Measurements from ENCODE around the gene GLI3. TPM values are rescaled to one million over a fixed set of nuclear protein-coding genes. Genes with fewer than 3 reads are reported as not detected.

GLI3 gene
- total RNA-seq, 1 donor from 2014 or later, result 5.5 TPM

DNA sequence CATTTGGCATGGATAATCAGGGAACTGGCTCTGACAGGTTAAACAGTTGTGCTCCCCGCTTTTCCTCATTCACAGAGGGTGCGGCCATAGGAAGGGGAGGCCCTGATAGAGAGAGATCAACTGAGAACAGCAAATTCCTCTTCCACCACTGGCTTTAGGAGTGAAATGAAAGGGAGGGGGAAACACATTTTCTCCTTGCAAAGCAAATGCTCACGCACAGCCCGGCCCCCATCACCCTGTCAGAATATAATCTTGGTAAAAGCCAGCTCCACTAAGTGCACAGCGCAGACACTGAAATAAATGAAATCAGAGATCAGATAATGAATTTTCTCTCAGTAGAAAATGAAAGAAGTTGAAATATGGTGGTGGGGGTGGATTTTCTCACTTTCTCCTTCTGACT, 187.2 kb downstream of the GLI3 start:
- TF ChIP-seq, protein P1, sequence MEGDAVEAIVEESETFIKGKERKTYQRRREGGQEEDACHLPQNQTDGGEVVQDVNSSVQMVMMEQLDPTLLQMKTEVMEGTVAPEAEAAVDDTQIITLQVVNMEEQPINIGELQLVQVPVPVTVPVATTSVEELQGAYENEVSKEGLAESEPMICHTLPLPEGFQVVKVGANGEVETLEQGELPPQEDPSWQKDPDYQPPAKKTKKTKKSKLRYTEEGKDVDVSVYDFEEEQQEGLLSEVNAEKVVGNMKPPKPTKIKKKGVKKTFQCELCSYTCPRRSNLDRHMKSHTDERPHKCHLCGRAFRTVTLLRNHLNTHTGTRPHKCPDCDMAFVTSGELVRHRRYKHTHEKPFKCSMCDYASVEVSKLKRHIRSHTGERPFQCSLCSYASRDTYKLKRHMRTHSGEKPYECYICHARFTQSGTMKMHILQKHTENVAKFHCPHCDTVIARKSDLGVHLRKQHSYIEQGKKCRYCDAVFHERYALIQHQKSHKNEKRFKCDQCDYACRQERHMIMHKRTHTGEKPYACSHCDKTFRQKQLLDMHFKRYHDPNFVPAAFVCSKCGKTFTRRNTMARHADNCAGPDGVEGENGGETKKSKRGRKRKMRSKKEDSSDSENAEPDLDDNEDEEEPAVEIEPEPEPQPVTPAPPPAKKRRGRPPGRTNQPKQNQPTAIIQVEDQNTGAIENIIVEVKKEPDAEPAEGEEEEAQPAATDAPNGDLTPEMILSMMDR (IDR thresholded peaks at IDR 0.05; ENCODE audit: borderline replicate concordance), result no peak
- Histone ChIP-seq H3K4me3 (no peak overlapping the region), H3K27ac (replicated peaks) (no peak overlapping the region), H3K36me3 (peaks cover 6% of the 10 kb centered on the region), H3K9me3 (replicated peaks) (no peaks in the 10 kb centered on the region), H3K4me1 (no peaks in the 10 kb centered on the region), H3K27me3 (ENCODE audit: low read depth) (no peaks in the 10 kb centered on the region)
- DNase-seq, result no peak
- intact Hi-C loops (cut with micrococcal nuclease), result no loop called here

DNA sequence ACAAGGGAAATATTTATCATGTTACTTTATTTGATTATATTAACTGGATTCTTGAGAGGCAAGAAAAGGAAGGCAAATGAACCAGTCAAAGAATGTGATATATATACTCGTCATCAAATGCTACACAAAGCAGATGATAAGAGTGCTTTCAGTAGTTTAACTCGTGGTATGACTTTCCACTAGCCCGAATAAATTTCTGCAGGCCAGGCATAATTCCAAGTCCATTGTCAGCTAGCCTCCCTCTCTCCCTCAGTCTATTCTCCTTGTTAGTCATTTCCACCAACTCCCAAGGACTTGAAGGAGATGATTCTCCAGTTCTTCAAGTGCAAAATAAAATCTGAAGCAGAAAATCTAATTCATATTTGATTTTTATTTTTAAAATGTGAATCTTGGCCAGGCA, 190.5 kb downstream of the GLI3 start:
- Histone ChIP-seq H3K4me1 (no peaks in the 10 kb centered on the region), H3K27me3 (ENCODE audit: low read depth) (no peaks in the 10 kb centered on the region), H3K36me3 (peaks cover 6% of the 10 kb centered on the region), H3K4me3 (no peak overlapping the region), H3K27ac (replicated peaks) (no peak overlapping the region), H3K9me3 (replicated peaks) (no peaks in the 10 kb centered on the region)
- intact Hi-C loops (cut with micrococcal nuclease), result no loop called here
- TF ChIP-seq, protein P1 (IDR thresholded peaks at IDR 0.05; ENCODE audit: borderline replicate concordance), result no peak
- DNase-seq, result no peak

DNA sequence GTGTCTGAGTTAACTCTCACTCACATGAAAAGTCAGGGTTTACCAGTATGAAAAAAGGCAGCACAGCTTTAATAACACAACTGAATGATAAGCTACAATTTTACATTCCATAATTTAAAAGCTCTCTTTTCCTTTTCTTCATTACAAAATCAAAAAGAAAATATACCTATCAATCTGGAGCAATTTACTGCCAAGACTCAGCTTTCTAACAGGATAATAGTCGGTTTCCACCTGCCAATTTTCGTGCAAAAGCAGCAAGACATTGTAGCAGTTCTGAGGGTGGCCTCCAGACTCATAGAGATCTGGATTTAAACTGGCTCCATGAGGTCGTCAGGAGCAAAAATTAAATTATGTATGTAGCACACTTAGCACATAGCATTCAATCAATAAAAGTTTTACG, 191.0 kb downstream of the GLI3 start:
- no peaks in the 10 kb centered on the region for H3K27me3 ChIP-seq (ENCODE audit: low read depth)
- H3K4me1 ChIP-seq, result no peaks in the 10 kb centered on the region
- no peak for DNase-seq
- no peaks in the 10 kb centered on the region for H3K9me3 ChIP-seq (replicated peaks)
- H3K4me3 ChIP-seq, result no peak overlapping the region
- TF ChIP-seq, protein P1 (IDR thresholded peaks at IDR 0.05; ENCODE audit: borderline replicate concordance), result no peak
- peaks cover 6% of the 10 kb centered on the region for H3K36me3 ChIP-seq
- intact Hi-C loops (cut with micrococcal nuclease), result no loop called here
- no peak overlapping the region for H3K27ac ChIP-seq (replicated peaks)

DNA sequence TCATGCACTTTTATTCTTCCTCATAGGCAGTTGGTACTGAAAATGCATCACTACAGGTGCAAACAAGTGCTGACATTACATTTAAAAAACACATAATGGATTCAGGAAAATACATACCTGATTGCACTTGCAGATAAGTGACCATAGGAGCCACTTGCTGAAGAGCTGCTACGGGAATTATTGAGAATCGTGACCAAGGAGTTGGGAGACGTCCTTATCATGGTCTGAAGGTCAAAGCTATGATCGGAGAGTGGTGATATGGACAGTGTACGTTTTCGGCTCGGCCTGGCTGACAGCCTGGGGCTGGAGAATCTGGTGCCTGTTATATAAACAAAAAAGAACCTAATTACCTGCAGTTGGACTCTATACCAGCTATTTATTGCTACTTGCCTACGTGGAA, 197.1 kb downstream of the GLI3 start:
- DNase-seq, result no peak
- peaks cover 5% of the 10 kb centered on the region for H3K4me1 ChIP-seq
- H3K27me3 ChIP-seq (ENCODE audit: low read depth), result no peaks in the 10 kb centered on the region
- no peaks in the 10 kb centered on the region for H3K9me3 ChIP-seq (replicated peaks)
- intact Hi-C loops (cut with micrococcal nuclease), result no loop called here
- peaks cover 19% of the 10 kb centered on the region for H3K36me3 ChIP-seq
- no peak overlapping the region for H3K4me3 ChIP-seq
- TF ChIP-seq, protein P1 (IDR thresholded peaks at IDR 0.05; ENCODE audit: borderline replicate concordance), result no peak
- no peak overlapping the region for H3K27ac ChIP-seq (replicated peaks)

DNA sequence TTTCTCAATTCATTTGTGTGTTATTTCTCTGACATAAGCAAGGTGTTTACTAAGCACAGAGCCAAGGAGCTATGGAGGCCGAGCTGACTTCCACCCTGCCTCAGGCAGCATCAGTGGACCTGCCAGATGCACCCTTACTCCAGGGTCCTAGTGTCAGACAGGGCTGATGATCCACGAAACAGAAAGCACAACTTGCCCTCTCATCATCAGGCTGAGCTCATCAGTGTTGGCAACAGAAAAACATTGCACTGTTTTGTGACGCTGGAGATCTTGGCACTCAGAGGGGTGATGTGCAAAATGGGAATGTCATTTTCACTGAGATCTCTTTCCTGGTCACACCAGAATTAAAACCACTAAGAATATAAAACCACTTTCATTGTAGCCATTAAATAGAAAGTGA, 201.8 kb downstream of the GLI3 start:
- TF ChIP-seq, protein P1 (IDR thresholded peaks at IDR 0.05; ENCODE audit: borderline replicate concordance), result no peak
- Histone ChIP-seq H3K4me1 (peaks cover 5% of the 10 kb centered on the region), H3K27ac (replicated peaks) (no peak overlapping the region), H3K9me3 (replicated peaks) (no peaks in the 10 kb centered on the region), H3K36me3 (peaks cover 19% of the 10 kb centered on the region), H3K4me3 (no peak overlapping the region), H3K27me3 (ENCODE audit: low read depth) (no peaks in the 10 kb centered on the region)
- intact Hi-C loops (cut with micrococcal nuclease), result no loop called here
- no peak for DNase-seq

DNA sequence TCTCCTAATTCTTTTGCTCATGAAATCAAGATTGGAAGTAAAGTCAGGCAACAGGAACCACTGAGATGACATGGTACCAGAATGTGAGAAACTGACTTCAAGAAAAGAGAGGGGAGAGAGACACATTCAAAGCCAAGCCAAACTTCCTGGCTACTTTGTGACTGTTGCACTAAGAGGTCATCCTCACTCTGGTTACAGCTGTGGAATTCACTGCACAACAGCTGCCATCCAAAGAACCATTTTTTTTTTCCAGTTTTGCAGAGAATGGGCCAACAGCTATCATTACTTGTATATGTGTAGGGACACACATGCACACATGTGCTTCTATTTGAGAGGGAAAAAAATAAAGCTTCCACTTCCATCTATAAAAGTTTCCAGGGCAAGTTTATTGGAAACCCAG, 203.5 kb downstream of the GLI3 start:
- TF ChIP-seq, protein P1 (IDR thresholded peaks at IDR 0.05; ENCODE audit: borderline replicate concordance), result no peak
- Histone ChIP-seq H3K4me1 (peaks cover 5% of the 10 kb centered on the region), H3K4me3 (no peak overlapping the region), H3K9me3 (replicated peaks) (no peaks in the 10 kb centered on the region), H3K27me3 (ENCODE audit: low read depth) (no peaks in the 10 kb centered on the region), H3K36me3 (peaks cover 19% of the 10 kb centered on the region), H3K27ac (replicated peaks) (no peak overlapping the region)
- no peak for DNase-seq
- intact Hi-C loops (cut with micrococcal nuclease), result no loop called here

Data from left ventricle myocardium inferior (tissue), 1 donor.